OCI-LY7 (cell line): ENCODE measurements around the gene SLC29A1. TPM values are rescaled to one million over a fixed set of nuclear protein-coding genes. Genes with fewer than 3 reads are reported as not detected.

Experiments
- BruUV-seq: library from RNA; stranded (reverse); fragments of 400-500 nt; replicated peaks from 2 replicates; lab custom pipeline; 2021; lab: Mats Ljungman, UMichigan
- CTCF ChIA-PET: fragments of 300-600 bp; sonication (Branson Sonifier 250); formaldehyde crosslinking; loops from one replicate; lab custom pipeline; 2022; ENCODE audit warnings: antibody characterized with exemption; ENCODE audit not compliant: unreplicated experiment; lab: Charles Lee
- POLR2A ChIA-PET: fragments of 300-600 bp; sonication (Branson Sonifier 250); formaldehyde crosslinking; loops from one replicate; lab custom pipeline; 2022; ENCODE audit warnings: antibody characterized with exemption; lab: Charles Lee
- DNase-seq: peaks from one replicate; pipeline ENCODE4 v3.0.0-alpha.2; 2015; ENCODE audit warnings: low spot score
- H2AFZ ChIP-seq: fragments of 200-600 bp; sonication (generic), shearing (Covaris generic); 2 replicates; pipeline ENCODE4 v1.6.1; 2014; ENCODE audit warnings: mild to moderate bottlenecking, antibody characterized with exemption, low read length, moderate library complexity
- H3K27ac ChIP-seq: fragments of 200-600 bp; sonication (generic); 2 replicates; pipeline ENCODE4 v1.5.1; 2014; ENCODE audit warnings: mixed run types, low read depth, mild to moderate bottlenecking, moderate library complexity, low read length, inconsistent platforms; ENCODE audit not compliant: poor library complexity, severe bottlenecking
- H3K36me3 ChIP-seq: fragments of 200-600 bp; sonication (generic); 2 replicates; pipeline ENCODE4 v1.6.1; 2014; ENCODE audit warnings: mild to moderate bottlenecking, antibody characterized with exemption, low read length, moderate library complexity, mixed read lengths; ENCODE audit not compliant: insufficient read depth
- H3K4me1 ChIP-seq: fragments of 200-600 bp; sonication (generic); 2 replicates; pipeline ENCODE4 v1.5.1; 2014; ENCODE audit warnings: mild to moderate bottlenecking, low read length; ENCODE audit not compliant: insufficient read depth, poor library complexity, severe bottlenecking
- H3K4me2 ChIP-seq: fragments of 200-600 bp; sonication (generic); 2 replicates; pipeline ENCODE4 v1.6.1; 2014; ENCODE audit warnings: mild to moderate bottlenecking, low read length
- H3K4me3 ChIP-seq: fragments of 200-600 bp; sonication (generic); 2 replicates; pipeline ENCODE4 v1.5.1; 2014; ENCODE audit warnings: mild to moderate bottlenecking, low read depth, low read length; ENCODE audit not compliant: poor library complexity, severe bottlenecking
- H3K79me2 ChIP-seq: fragments of 200-600 bp; sonication (generic); 2 replicates; pipeline ENCODE4 v1.6.1; 2016; ENCODE audit warnings: low read depth, mild to moderate bottlenecking, low read length, moderate library complexity, mixed read lengths; ENCODE audit not compliant: insufficient read depth
- H3K9me2 ChIP-seq: fragments of 200-600 bp; sonication (generic); 2 replicates; pipeline ENCODE4 v1.6.1; 2016; ENCODE audit warnings: mild to moderate bottlenecking, low read length, mixed read lengths; ENCODE audit not compliant: insufficient read depth
- H3K9me3 ChIP-seq: fragments of 200-600 bp; sonication (generic); 2 replicates; pipeline ENCODE4 v1.6.1; 2014; ENCODE audit warnings: mild to moderate bottlenecking, mixed run types, low read length, mixed read lengths
- H4K20me1 ChIP-seq: fragments of 200-600 bp; sonication (generic); 2 replicates; pipeline ENCODE4 v1.6.1; 2014; ENCODE audit warnings: mild to moderate bottlenecking, antibody characterized with exemption, low read length, moderate library complexity, mixed read lengths; ENCODE audit not compliant: insufficient read depth
- EZH2phosphoT487 ChIP-seq: fragments of 200-600 bp; sonication (generic); IDR thresholded peaks from 2 replicates; pipeline ENCODE4 v1.6.1; 2018; ENCODE audit warnings: low read depth, borderline replicate concordance, mild to moderate bottlenecking, mixed run types, antibody characterized with exemption, low read length, moderate library complexity, mixed read lengths
- intact Hi-C: fragments of 100-400 bp; cut with micrococcal nuclease; formaldehyde crosslinking; loops from one replicate; pipeline ENCODE4 v1.10.0; 2022; ENCODE audit not compliant: unreplicated experiment
- total RNA-seq, 2 experiments: library from RNA; depleted of rRNA in 1 of 2; stranded (reverse); fragments of >200 nt in 1 of 2; shearing (Covaris generic) in 1 of 2; gene quantifications; 2 replicates each; pipeline ENCODE4 v1.2.3, GENCODE V29; 2014 to 2022
- TF ChIP-seq, protein P1 (sequence below): fragments of 200-600 bp; sonication (generic); conservative IDR thresholded peaks from 2 replicates; pipeline ENCODE4 v1.5.1; 2014; ENCODE audit warnings: mild to moderate bottlenecking, antibody characterized with exemption, low read length, moderate library complexity, mixed read lengths

Gene SLC29A1
- total RNA-seq, 2 experiments from 2014 or later: 52.6 to 64.6 TPM

DNA sequence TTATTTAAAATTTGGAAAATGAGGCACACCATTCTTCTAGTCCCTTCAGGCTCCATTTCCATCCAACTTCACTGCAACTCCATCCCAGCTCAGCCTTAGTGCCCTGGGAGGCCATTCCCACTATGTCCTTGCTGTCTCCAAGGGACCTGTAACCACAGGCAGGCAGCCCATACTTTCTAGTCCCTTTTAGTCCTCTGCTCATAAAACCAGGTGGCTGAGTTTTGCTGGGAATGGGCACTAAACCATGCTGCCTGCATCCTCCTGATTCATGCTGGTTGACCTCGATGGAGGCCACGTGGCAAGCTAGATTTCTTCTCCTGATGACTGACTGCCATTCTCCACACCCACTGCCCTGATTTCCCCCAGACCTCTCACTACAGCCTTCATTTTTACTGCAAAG, 34.1 kb upstream of the SLC29A1 start:
- Histone ChIP-seq H3K36me3 (no peaks in the 10 kb centered on the region), H3K79me2 (no peaks in the 10 kb centered on the region), H4K20me1 (no peaks in the 10 kb centered on the region), H3K4me1 (peaks cover 16% of the 10 kb centered on the region), H3K4me3 (no peak overlapping the region), H2AFZ (no peak overlapping the region), H3K4me2 (no peak overlapping the region), H3K27ac (no peak overlapping the region), H3K9me3 (no peaks in the 10 kb centered on the region), H3K9me2 (no peaks in the 10 kb centered on the region)
- POLR2A ChIA-PET: interaction anchor here (0.8 to 2.0 kb wide), 3 partner anchors 12 to 35 kb away, joined by 4 to 5 read pairs (median 4); no protein-coding TSS in a partner anchor
- CTCF ChIA-PET: no interaction called here
- no TSS peak for BruUV-seq
- TF ChIP-seq, protein P1, sequence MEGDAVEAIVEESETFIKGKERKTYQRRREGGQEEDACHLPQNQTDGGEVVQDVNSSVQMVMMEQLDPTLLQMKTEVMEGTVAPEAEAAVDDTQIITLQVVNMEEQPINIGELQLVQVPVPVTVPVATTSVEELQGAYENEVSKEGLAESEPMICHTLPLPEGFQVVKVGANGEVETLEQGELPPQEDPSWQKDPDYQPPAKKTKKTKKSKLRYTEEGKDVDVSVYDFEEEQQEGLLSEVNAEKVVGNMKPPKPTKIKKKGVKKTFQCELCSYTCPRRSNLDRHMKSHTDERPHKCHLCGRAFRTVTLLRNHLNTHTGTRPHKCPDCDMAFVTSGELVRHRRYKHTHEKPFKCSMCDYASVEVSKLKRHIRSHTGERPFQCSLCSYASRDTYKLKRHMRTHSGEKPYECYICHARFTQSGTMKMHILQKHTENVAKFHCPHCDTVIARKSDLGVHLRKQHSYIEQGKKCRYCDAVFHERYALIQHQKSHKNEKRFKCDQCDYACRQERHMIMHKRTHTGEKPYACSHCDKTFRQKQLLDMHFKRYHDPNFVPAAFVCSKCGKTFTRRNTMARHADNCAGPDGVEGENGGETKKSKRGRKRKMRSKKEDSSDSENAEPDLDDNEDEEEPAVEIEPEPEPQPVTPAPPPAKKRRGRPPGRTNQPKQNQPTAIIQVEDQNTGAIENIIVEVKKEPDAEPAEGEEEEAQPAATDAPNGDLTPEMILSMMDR: no peak
- TF ChIP-seq EZH2phosphoT487: no peak
- no peak for DNase-seq
- intact Hi-C loops: no loop called here

DNA sequence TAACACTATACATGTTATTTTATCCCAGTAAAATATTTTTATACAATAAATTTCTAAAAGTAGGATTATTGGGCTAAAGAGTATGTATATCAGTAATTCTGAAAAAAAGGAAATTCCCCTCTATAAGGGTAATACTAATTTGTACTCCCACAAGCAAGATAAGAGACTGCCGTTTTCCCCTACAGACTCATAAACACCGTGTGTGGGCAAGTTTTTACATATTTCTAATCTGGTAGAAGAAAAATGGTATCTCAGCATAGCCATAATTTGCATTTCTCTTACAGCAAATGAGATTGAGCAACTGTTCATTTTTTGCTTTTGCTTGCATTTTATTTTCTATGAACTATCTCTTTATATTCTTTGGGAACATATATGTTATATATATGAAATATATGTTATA, 32.7 kb upstream of the SLC29A1 start:
- H3K4me1 ChIP-seq: peaks cover 11% of the 10 kb centered on the region
- H3K9me3 ChIP-seq: no peaks in the 10 kb centered on the region
- ChIA-PET CTCF (interaction anchor here (0.6 kb wide), 1 partner anchor 182 kb away, joined by 3 read pairs; no protein-coding TSS in a partner anchor), POLR2A (interaction anchor here (0.7 kb wide), 1 partner anchor 114 kb away, joined by 4 read pairs; no protein-coding TSS in a partner anchor)
- no peak overlapping the region for H3K4me3 ChIP-seq
- no peaks in the 10 kb centered on the region for H3K79me2 ChIP-seq
- no peak overlapping the region for H3K27ac ChIP-seq
- no peak overlapping the region for H2AFZ ChIP-seq
- no peak for TF ChIP-seq EZH2phosphoT487
- TF ChIP-seq, protein P1: no peak
- H3K9me2 ChIP-seq: no peaks in the 10 kb centered on the region
- H3K36me3 ChIP-seq: no peaks in the 10 kb centered on the region
- BruUV-seq: no TSS peak
- intact Hi-C loops: no loop called here
- no peak for DNase-seq
- no peak overlapping the region for H3K4me2 ChIP-seq
- no peaks in the 10 kb centered on the region for H4K20me1 ChIP-seq

DNA sequence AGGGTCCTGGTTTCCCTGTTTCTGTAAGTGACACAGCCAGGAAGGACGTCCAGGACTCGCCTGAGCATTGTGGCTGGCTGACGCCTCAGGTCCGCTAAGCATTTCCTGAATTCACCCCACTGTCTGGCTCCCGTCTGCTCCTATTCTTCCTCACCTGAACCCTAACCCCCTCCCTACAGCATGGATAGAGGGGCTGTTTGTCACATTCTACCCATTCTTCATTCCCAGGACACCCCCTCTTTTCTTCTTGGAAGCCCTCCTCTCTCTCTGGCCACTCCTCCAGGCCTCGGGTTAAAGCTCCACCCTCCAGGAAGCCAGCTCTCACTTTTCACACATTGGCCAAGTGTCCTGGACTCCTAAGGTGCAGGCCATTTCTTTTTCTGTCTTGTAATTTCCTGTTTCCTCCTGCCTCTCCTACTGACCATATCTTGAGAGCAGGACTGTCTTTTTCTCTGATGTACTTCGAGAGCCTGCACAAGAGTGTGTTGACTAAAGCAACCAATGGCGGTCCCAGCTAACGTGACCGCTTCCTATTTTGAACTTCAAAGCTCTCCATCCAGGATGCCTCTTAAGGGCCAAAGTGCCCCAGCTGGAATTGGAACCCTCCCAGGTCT, 30.9 kb upstream of the SLC29A1 start:
- Histone ChIP-seq H3K36me3 (no peaks in the 10 kb centered on the region), H2AFZ (peak overlapping the region; percentile 70), H3K9me2 (no peaks in the 10 kb centered on the region), H4K20me1 (no peaks in the 10 kb centered on the region), H3K9me3 (no peaks in the 10 kb centered on the region), H3K4me2 (peak overlapping the region; percentile 34; the same call in 1 of the 2 replicates), H3K4me1 (no peaks in the 10 kb centered on the region), H3K27ac (no peak overlapping the region), H3K79me2 (no peaks in the 10 kb centered on the region), H3K4me3 (no peak overlapping the region)
- DNase-seq: no peak
- TF ChIP-seq EZH2phosphoT487: no peak
- TF ChIP-seq, protein P1: no peak
- BruUV-seq: no TSS peak
- POLR2A ChIA-PET: interaction anchor here (1.1 kb wide), 1 partner anchor 16 kb away, joined by 4 read pairs; no protein-coding TSS in a partner anchor
- intact Hi-C loops: no loop called here
- CTCF ChIA-PET: interaction anchor here (1.3 kb wide), 1 partner anchor 32 kb away, joined by 3 read pairs; no protein-coding TSS in a partner anchor
